Retinal pigment epithelial cell (primary cell): ENCODE results near the gene TSSK3.
A peak's percentile ranks its signal among the peaks of the same experiment; 100 is the strongest.
"Not testable (repeated sequence)": the region's sequence is repeated elsewhere in the genome, so short reads cannot be mapped to it uniquely, and the experiment has no call there.

Source experiments
- DNase-seq: peaks from one replicate; pipeline ENCODE4 v3.0.0-alpha.2; 2010; ENCODE audit warnings: low read depth
- H3K4me3 ChIP-seq: 2 replicates; pipeline ENCODE4 v1.5.1; 2011; ENCODE audit warnings: mild to moderate bottlenecking, low read length, control low read depth, moderate library complexity
- CTCF ChIP-seq: conservative IDR thresholded peaks from 2 replicates; pipeline ENCODE4 v1.5.1; 2011; ENCODE audit warnings: low read depth, low read length, control low read depth, inconsistent platforms

TSSK3 gene

GRCh38 chr1:32353886-32354570, 8.3 kb upstream of the TSSK3 start:
- no peak for TF ChIP-seq CTCF
- no peak for DNase-seq
- H3K4me3 ChIP-seq, result no peak overlapping the region

DNA sequence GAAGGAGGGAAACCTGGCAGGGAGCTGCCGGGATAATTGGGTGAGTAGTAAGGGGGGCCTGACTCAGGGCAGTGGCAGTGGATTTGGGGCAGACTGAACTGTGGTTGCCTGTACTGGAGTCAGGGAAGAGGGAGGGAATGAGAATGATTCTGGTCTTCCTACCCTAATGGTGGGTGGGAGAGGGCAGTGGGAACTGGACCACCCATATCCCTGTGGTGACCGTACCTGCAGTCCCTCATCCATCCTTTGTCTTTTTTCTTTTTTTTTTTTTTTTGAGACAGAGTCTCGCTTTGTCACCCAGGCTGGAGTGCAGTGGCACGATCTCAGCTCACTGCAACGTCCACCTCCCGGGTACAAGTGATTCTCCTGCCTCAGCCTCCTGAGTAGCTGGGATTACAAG, 6.6 kb upstream of the TSSK3 start:
- not testable (repeated sequence) for DNase-seq, H3K4me3 ChIP-seq

DNA sequence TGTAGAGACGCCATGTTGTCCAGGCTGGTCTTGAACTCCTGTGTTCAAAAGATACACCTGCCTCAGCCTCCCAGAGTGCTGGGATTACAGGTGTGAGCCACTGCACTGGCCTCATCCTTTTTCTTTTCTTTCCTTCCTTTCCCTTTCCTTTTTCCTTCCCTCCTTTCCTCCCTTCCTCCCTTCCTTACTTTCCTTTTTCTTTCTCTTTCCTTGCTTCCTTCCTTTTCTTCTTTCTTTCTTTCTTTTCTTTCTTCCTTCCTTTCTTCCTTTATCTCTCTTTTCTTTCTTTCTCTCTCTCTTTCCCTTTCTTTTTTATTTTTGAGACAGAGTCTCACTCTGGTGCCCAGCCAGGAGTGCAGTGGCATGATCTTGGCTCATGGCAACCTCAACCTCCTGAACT, 5.9 kb upstream of the TSSK3 start:
- TF ChIP-seq CTCF, result no peak
- no peak for DNase-seq
- H3K4me3 ChIP-seq, result no peak overlapping the region

DNA sequence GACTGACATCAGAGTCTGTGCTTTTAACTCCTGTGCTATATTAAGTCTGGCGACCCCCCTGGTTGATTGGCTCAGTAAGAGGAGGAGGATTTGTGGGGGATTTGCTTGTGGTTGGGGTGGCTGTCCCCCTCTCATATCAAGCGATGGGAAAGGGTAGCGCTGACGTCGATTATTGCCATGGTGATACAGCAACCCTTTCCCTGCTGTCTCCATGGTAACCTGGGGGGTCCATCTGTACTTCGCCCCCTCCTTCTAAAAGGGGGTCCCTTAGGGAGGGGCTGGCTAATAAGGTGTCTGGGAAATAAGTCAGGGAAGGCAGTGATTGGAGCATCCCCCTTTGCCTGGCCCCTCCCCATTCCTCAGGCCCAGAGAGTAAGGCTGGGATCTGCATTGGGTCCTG, 4.7 kb upstream of the TSSK3 start:
- no peak overlapping the region for H3K4me3 ChIP-seq
- TF ChIP-seq CTCF, result no peak
- no peak for DNase-seq

DNA sequence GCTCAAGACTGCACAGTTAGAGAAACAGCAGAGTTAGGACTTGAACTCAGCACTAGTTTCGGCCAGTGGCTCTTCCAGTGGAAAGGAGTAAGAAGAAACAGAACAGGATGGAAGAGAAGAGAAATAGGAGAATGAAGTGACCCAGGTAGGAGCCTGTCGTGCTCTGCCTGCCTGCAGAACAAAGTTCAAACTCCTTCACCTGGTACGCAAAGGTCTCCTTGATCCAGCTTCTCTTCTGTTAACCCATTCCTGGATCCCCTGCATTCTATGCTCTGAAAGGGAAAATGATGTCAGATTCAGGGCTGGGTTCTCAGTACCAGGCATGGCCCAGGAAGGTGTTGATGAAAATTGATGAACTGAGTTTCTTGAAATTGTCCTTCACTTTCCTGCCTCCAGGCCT, 3.9 kb upstream of the TSSK3 start:
- no peak overlapping the region for H3K4me3 ChIP-seq
- no peak for DNase-seq
- no peak for TF ChIP-seq CTCF

DNA sequence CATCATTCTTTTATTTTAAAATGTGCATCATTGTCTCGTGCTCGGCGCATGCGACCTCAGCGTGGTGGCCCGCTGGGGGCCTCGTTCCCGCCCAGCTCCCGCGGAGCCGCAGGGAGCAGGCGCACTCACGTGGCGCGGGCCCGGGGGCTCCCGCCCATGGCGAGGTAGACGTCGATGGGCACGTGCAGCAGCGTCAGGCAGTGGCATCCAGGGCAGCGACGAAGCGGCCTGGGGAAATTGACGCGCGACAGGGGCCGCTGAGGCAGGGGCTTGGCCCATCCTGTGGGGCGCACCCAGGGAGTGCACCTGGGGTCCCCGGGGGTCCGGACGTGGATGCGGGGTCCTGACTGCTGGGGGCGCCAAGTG, 1.0 kb upstream of the TSSK3 start:
- no peak overlapping the region for H3K4me3 ChIP-seq
- no peak for TF ChIP-seq CTCF
- DNase-seq, result no peak

- peak; percentile 44 for TF ChIP-seq CTCF
- peak overlapping the region; percentile 34 for H3K4me3 ChIP-seq
- DNase-seq, result no peak
Measured at GRCh38 chr1:32361674-32362473, 465 bp upstream of the TSSK3 start.
